ENCODE data around the gene CRTAP. TPM values are rescaled to one million over a fixed set of nuclear protein-coding genes. Genes with fewer than 3 reads are reported as not detected.

Gene CRTAP
- polyA plus RNA-seq, 3 donors, result 134 to 321 (median 317) TPM

- Histone ChIP-seq H3K27ac (ENCODE audit: low read depth in 1 of 2, low read length in 2 of 2) (peak overlapping the region in 1 of 2 donors; percentile 68), H3K36me3 (replicated peaks in 1 of 2; ENCODE audit: control insufficient read depth in 1 of 2, insufficient read depth in 2 of 2, low read length in 2 of 2) (peaks cover 31 to 48% of the 10 kb centered on the region in 2 donors), H2AFZ (ENCODE audit: insufficient read depth, low read depth, low read length, poor library complexity, severe bottlenecking) (no peak overlapping the region), H3K27me3 (ENCODE audit: control insufficient read depth in 2 of 2, insufficient read depth in 2 of 2, low read length in 2 of 2) (no peaks in the 10 kb centered on the region), H3K4me2 (replicated peaks; ENCODE audit: extremely low read depth, low read length, poor library complexity, severe bottlenecking) (no peak overlapping the region), H3K9ac (ENCODE audit: insufficient read depth, low read length, poor library complexity, severe bottlenecking) (no peak overlapping the region), H4K20me1 (ENCODE audit: insufficient read depth, low read length) (peaks cover 92% of the 10 kb centered on the region), H3K79me2 (ENCODE audit: insufficient read depth, low read length) (peaks cover 100% of the 10 kb centered on the region), H3K4me3 (replicated peaks in 1 of 3; ENCODE audit: low read depth in 2 of 3, low read length in 3 of 3) (no peak overlapping the region), H3K9me3 (replicated peaks in 1 of 2; ENCODE audit: control insufficient read depth in 1 of 2, insufficient read depth in 1 of 2, low read length in 2 of 2) (no peaks in the 10 kb centered on the region), H3K4me1 (ENCODE audit: control insufficient read depth in 1 of 2, insufficient read depth in 2 of 2, low read length in 2 of 2) (peaks cover 28 to 42% of the 10 kb centered on the region in 2 donors)
- Mint-ChIP-seq H3K9me3 (peaks cover 0 to 3% (median 0%) of the 10 kb centered on the region in 7 donors), H3K36me3 (peaks cover 47 to 48% of the 10 kb centered on the region in 2 donors), H3K4me3 (no peak overlapping the region), H3K4me1 (peaks cover 69% of the 10 kb centered on the region), H3K27ac (peak overlapping the region in 5 of 7 donors; percentile 35 to 79 (median 75)), H3K27me3 (ENCODE audit: low read depth in 3 of 3) (no peaks in the 10 kb centered on the region)
- no peak for DNase-seq
- intact Hi-C loops (cut with micrococcal nuclease), result no loop called here
- WGBS (ENCODE audit: insufficient coverage), result 94% methylated on average over 2 of the region's 6 CpGs
- TF ChIP-seq, protein P1, sequence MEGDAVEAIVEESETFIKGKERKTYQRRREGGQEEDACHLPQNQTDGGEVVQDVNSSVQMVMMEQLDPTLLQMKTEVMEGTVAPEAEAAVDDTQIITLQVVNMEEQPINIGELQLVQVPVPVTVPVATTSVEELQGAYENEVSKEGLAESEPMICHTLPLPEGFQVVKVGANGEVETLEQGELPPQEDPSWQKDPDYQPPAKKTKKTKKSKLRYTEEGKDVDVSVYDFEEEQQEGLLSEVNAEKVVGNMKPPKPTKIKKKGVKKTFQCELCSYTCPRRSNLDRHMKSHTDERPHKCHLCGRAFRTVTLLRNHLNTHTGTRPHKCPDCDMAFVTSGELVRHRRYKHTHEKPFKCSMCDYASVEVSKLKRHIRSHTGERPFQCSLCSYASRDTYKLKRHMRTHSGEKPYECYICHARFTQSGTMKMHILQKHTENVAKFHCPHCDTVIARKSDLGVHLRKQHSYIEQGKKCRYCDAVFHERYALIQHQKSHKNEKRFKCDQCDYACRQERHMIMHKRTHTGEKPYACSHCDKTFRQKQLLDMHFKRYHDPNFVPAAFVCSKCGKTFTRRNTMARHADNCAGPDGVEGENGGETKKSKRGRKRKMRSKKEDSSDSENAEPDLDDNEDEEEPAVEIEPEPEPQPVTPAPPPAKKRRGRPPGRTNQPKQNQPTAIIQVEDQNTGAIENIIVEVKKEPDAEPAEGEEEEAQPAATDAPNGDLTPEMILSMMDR (IDR thresholded peaks at IDR 0.05), result no peak
These were observed 22.1 kb upstream of the CRTAP start for GRCh38 chr3:33091746-33092145.

GRCh38 chr3:33092496-33093254 is 21.1 kb upstream of the CRTAP start:
- Histone ChIP-seq H3K4me2 (replicated peaks; ENCODE audit: extremely low read depth, low read length, poor library complexity, severe bottlenecking) (no peak overlapping the region), H3K79me2 (ENCODE audit: insufficient read depth, low read length) (peaks cover 93% of the 10 kb centered on the region), H3K9me3 (replicated peaks in 1 of 2; ENCODE audit: control insufficient read depth in 1 of 2, insufficient read depth in 1 of 2, low read length in 2 of 2) (no peaks in the 10 kb centered on the region), H3K27ac (ENCODE audit: low read depth in 1 of 2, low read length in 2 of 2) (peak overlapping the region in 1 of 2 donors; percentile 68), H3K4me1 (ENCODE audit: control insufficient read depth in 1 of 2, insufficient read depth in 2 of 2, low read length in 2 of 2) (peaks cover 31 to 47% of the 10 kb centered on the region in 2 donors), H4K20me1 (ENCODE audit: insufficient read depth, low read length) (peaks cover 83% of the 10 kb centered on the region), H2AFZ (ENCODE audit: insufficient read depth, low read depth, low read length, poor library complexity, severe bottlenecking) (no peak overlapping the region), H3K9ac (ENCODE audit: insufficient read depth, low read length, poor library complexity, severe bottlenecking) (no peak overlapping the region), H3K36me3 (replicated peaks in 1 of 2; ENCODE audit: control insufficient read depth in 1 of 2, insufficient read depth in 2 of 2, low read length in 2 of 2) (peaks cover 31 to 48% of the 10 kb centered on the region in 2 donors), H3K27me3 (ENCODE audit: control insufficient read depth in 2 of 2, insufficient read depth in 2 of 2, low read length in 2 of 2) (no peaks in the 10 kb centered on the region), H3K4me3 (replicated peaks in 1 of 3; ENCODE audit: low read depth in 2 of 3, low read length in 3 of 3) (no peak overlapping the region)
- no peak for DNase-seq
- Mint-ChIP-seq H3K4me3 (no peak overlapping the region), H3K36me3 (peaks cover 44 to 45% of the 10 kb centered on the region in 2 donors), H3K9me3 (peaks cover 0 to 3% (median 0%) of the 10 kb centered on the region in 7 donors), H3K27me3 (ENCODE audit: low read depth in 3 of 3) (no peaks in the 10 kb centered on the region), H3K4me1 (peaks cover 66% of the 10 kb centered on the region), H3K27ac (peak overlapping the region in 6 of 7 donors; percentile 44 to 79 (median 72))
- TF ChIP-seq, protein P1 (IDR thresholded peaks at IDR 0.05), result no peak
- WGBS (ENCODE audit: insufficient coverage), result 97% methylated on average over 8 of the region's 9 CpGs
- intact Hi-C loops (cut with micrococcal nuclease), result no loop called here

Data from CD14-positive monocyte (primary cell).